Lung microvascular endothelial cell (primary cell): ENCODE data around the gene GID4. TPM values are rescaled to one million over a fixed set of nuclear protein-coding genes. Genes with fewer than 3 reads are reported as not detected.
"Not testable (repeated sequence)": the region's sequence is repeated elsewhere in the genome, so short reads cannot be mapped to it uniquely, and the experiment has no call there.

ENCODE experiments used
- DNase-seq, 2 donors: peaks; one replicate each; pipeline versions ENCODE4 v3.0.0 to v3.0.0-alpha.2; 2010; ENCODE audit warnings: low read depth in 2 of 2
- total RNA-seq: library from RNA; depleted of rRNA; stranded (reverse); fragments of >200 nt; gene quantifications from 2 replicates; pipeline ENCODE4 v1.2.1, GENCODE V29; 2014

GID4 gene
- 5.2 and 5.6 TPM in 2 replicates for total RNA-seq

GRCh38 chr17:18038861-18039534 is at the start of gene GID4, which contains the start of gene ATPAF2:
Gene GID4 (plus strand): TSS chr17:18039408. CDS start chr17:18039465, 57 bp downstream.
Gene ATPAF2 (minus strand): TSS chr17:18039168. CDS start chr17:18039013, 155 bp downstream.
- peak; percentile 99 to 100 for DNase-seq

GRCh38 chr17:17989618-17990017 is 49.6 kb upstream of the GID4 start:
- no peak for DNase-seq

GRCh38 chr17:17990282-17990681 is 48.9 kb upstream of the GID4 start:
- DNase-seq, result no peak

- no peak for DNase-seq
These were observed 45.8 kb upstream of the GID4 start for GRCh38 chr17:17993366-17993765.

- no peak for DNase-seq
These were observed 45.4 kb upstream of the GID4 start for GRCh38 chr17:17993852-17994251.

GRCh38 chr17:17994271-17995069 is 44.7 kb upstream of the GID4 start:
- DNase-seq, result peak; percentile 36 to 62

GRCh38 chr17:17995887-17996286 is 43.3 kb upstream of the GID4 start:
- DNase-seq, result not testable (repeated sequence)

GRCh38 chr17:17998934-17999333 is 40.3 kb upstream of the GID4 start:
- no peak for DNase-seq

- DNase-seq, result no peak
These were observed 39.7 kb upstream of the GID4 start for GRCh38 chr17:17999364-18000029.

- no peak for DNase-seq
These were observed 39.2 kb upstream of the GID4 start for GRCh38 chr17:18000030-18000408.

- DNase-seq, result no peak
These were observed 37.0 kb upstream of the GID4 start for GRCh38 chr17:18002171-18002570.

- DNase-seq, result no peak
These were observed 34.9 kb upstream of the GID4 start for GRCh38 chr17:18004345-18004744.

GRCh38 chr17:18004884-18005305 is 34.3 kb upstream of the GID4 start:
- no peak for DNase-seq

GRCh38 chr17:18005496-18005895 is 33.7 kb upstream of the GID4 start:
- no peak for DNase-seq

- no peak for DNase-seq
These were observed 32.5 kb upstream of the GID4 start for GRCh38 chr17:18006495-18007239.

- no peak for DNase-seq
These were observed 30.5 kb upstream of the GID4 start for GRCh38 chr17:18008496-18009268.

- no peak for DNase-seq
These were observed 29.4 kb upstream of the GID4 start for GRCh38 chr17:18009609-18010420.

GRCh38 chr17:18011286-18011685 is 27.9 kb upstream of the GID4 start:
- no peak for DNase-seq

GRCh38 chr17:18014006-18014405 is 25.2 kb upstream of the GID4 start:
- DNase-seq, result no peak

- DNase-seq, result no peak
These were observed 23.6 kb upstream of the GID4 start for GRCh38 chr17:18015593-18015992.
